MM.1S (cell line): ENCODE data around the gene TBX5.

Source experiments
- CTCF ChIP-seq: fragments of 300-600 bp; sonication (generic); IDR thresholded peaks from 2 replicates; pipeline ENCODE4 v1.5.1; 2016; ENCODE audit warnings: antibody characterized with exemption, low read length, mixed read lengths
- EZH2 ChIP-seq: fragments of 300-600 bp; sonication (generic); optimal IDR thresholded peaks from 2 replicates; pipeline ENCODE3; 2017; ENCODE audit warnings: low read depth, mild to moderate bottlenecking, antibody characterized with exemption, low read length, mixed read lengths
- EZH2phosphoT487 ChIP-seq: fragments of 300-600 bp; sonication (generic); IDR thresholded peaks from 2 replicates; pipeline ENCODE4 v1.6.1; 2018; ENCODE audit warnings: antibody characterized with exemption, low read length

GRCh38 chr12:114397978-114398881 lies 7.7 kb downstream of the TBX5 start:
- TF ChIP-seq CTCF (no peak), EZH2 (no peak), EZH2phosphoT487 (no peak)
